H9 (cell line): ENCODE measurements around the gene CSF1R. TPM values are rescaled to one million over a fixed set of nuclear protein-coding genes. Genes with fewer than 3 reads are reported as not detected.
"Not testable (repeated sequence)": the region's sequence is repeated elsewhere in the genome, so short reads cannot be mapped to it uniquely, and the experiment has no call there.

ENCODE experiments used
- DNase-seq: peaks from one replicate; pipeline ENCODE4 v3.0.0-alpha.2; 2017
- H2AFZ ChIP-seq: one replicate; pipeline ENCODE4 v1.6.1; 2013; ENCODE audit warnings: mild to moderate bottlenecking, low read length, control low read depth, moderate library complexity
- H2AK5ac ChIP-seq: 2 replicates; pipeline ENCODE4 v1.6.1; 2013; ENCODE audit warnings: low read length, control low read depth, mixed read lengths; ENCODE audit not compliant: insufficient read length
- H2BK120ac ChIP-seq: one replicate; pipeline ENCODE4 v1.6.1; 2013; ENCODE audit warnings: low read depth, mild to moderate bottlenecking, low read length, control low read depth, inconsistent platforms; ENCODE audit not compliant: poor library complexity, severe bottlenecking
- H2BK12ac ChIP-seq: 2 replicates; pipeline ENCODE4 v1.6.1; 2013; ENCODE audit warnings: low read length, control low read depth, mixed read lengths, low read depth; ENCODE audit not compliant: insufficient read length
- H2BK15ac ChIP-seq: 2 replicates; pipeline ENCODE4 v1.6.1; 2013; ENCODE audit warnings: low read depth, low read length, control low read depth
- H2BK20ac ChIP-seq: one replicate; pipeline ENCODE4 v1.6.1; 2013; ENCODE audit warnings: low read depth, mild to moderate bottlenecking, low read length, control low read depth, inconsistent platforms; ENCODE audit not compliant: poor library complexity, severe bottlenecking
- H2BK5ac ChIP-seq: 2 replicates; pipeline ENCODE4 v1.6.1; 2013; ENCODE audit warnings: low read length, control low read depth, mixed read lengths; ENCODE audit not compliant: insufficient read length
- H3K14ac ChIP-seq: 2 replicates; pipeline ENCODE4 v1.6.1; 2013; ENCODE audit warnings: low read length, control low read depth; ENCODE audit not compliant: insufficient read depth
- H3K18ac ChIP-seq: 2 replicates; pipeline ENCODE4 v1.6.1; 2013; ENCODE audit warnings: low read depth, mild to moderate bottlenecking, mixed read lengths, low read length, control low read depth; ENCODE audit not compliant: insufficient read length
- H3K23ac ChIP-seq: 2 replicates; pipeline ENCODE4 v1.6.1; 2013; ENCODE audit warnings: low read length, control low read depth, mixed read lengths, low read depth; ENCODE audit not compliant: insufficient read length
- H3K23me2 ChIP-seq: 2 replicates; pipeline ENCODE4 v1.6.1; 2013; ENCODE audit warnings: low read depth, mild to moderate bottlenecking, mixed read lengths, low read length, control low read depth; ENCODE audit not compliant: insufficient read length, poor library complexity, severe bottlenecking
- H3K27ac ChIP-seq: 2 replicates; pipeline ENCODE4 v1.5.1; 2013; ENCODE audit warnings: low read length, control low read depth, mixed read lengths, low read depth; ENCODE audit not compliant: insufficient read length
- H3K27me3 ChIP-seq: 2 replicates; pipeline ENCODE4 v1.6.1; 2013; ENCODE audit warnings: low read length, control low read depth, inconsistent platforms; ENCODE audit not compliant: insufficient read depth
- H3K4ac ChIP-seq: 2 replicates; pipeline ENCODE4 v1.6.1; 2013; ENCODE audit warnings: low read depth, mild to moderate bottlenecking, control low read depth, inconsistent platforms, low read length, moderate library complexity
- H3K4me1 ChIP-seq: 2 replicates; pipeline ENCODE4 v1.6.1; 2013; ENCODE audit warnings: low read length, control low read depth, inconsistent platforms; ENCODE audit not compliant: insufficient read depth
- H3K4me2 ChIP-seq: 2 replicates; pipeline ENCODE4 v1.6.1; 2013; ENCODE audit warnings: low read length, control low read depth, mixed read lengths; ENCODE audit not compliant: insufficient read length, insufficient read depth
- H3K56ac ChIP-seq: 2 replicates; pipeline ENCODE4 v1.6.1; 2013; ENCODE audit warnings: low read depth, mild to moderate bottlenecking, mixed read lengths, low read length, control low read depth; ENCODE audit not compliant: insufficient read length
- H3K79me1 ChIP-seq: 2 replicates; pipeline ENCODE4 v1.6.1; 2013; ENCODE audit warnings: low read depth, mild to moderate bottlenecking, moderate library complexity, low read length, control low read depth, inconsistent platforms; ENCODE audit not compliant: insufficient read depth, poor library complexity, severe bottlenecking
- H3K79me2 ChIP-seq: 2 replicates; pipeline ENCODE4 v1.6.1; 2013; ENCODE audit warnings: low read length, control low read depth, inconsistent platforms; ENCODE audit not compliant: insufficient read depth
- H3K9ac ChIP-seq: 2 replicates; pipeline ENCODE4 v1.6.1; 2013; ENCODE audit warnings: low read length, control low read depth, mixed read lengths; ENCODE audit not compliant: insufficient read length; ENCODE audit errors: extremely low read depth
- H3K9me3 ChIP-seq: one replicate; pipeline ENCODE4 v1.6.1; 2013; ENCODE audit warnings: low read depth, low read length, inconsistent platforms; ENCODE audit not compliant: control insufficient read depth
- H3T11ph ChIP-seq: one replicate; pipeline ENCODE4 v1.6.1; 2013; ENCODE audit warnings: mild to moderate bottlenecking, low read length, control low read depth, inconsistent platforms
- H4K20me1 ChIP-seq: one replicate; pipeline ENCODE4 v1.6.1; 2013; ENCODE audit not compliant: control insufficient read depth, insufficient read length, insufficient read depth
- H4K5ac ChIP-seq: 2 replicates; pipeline ENCODE4 v1.6.1; 2013; ENCODE audit warnings: low read depth, mild to moderate bottlenecking, mixed read lengths, low read length, control low read depth; ENCODE audit not compliant: insufficient read length
- H4K8ac ChIP-seq: replicated peaks from 2 replicates; pipeline ENCODE4 v1.6.1; 2013; ENCODE audit warnings: low read length, control low read depth, mixed read lengths, low read depth; ENCODE audit not compliant: insufficient read length
- H4K91ac ChIP-seq: 2 replicates; pipeline ENCODE4 v1.6.1; 2013; ENCODE audit warnings: low read depth, mild to moderate bottlenecking, moderate library complexity, mixed read lengths, low read length, control low read depth; ENCODE audit not compliant: insufficient read length
- H3K27ac Mint-ChIP-seq, 3 experiments: 2 replicates in 2 of 3; 3 replicates in 1 of 3; pipeline ENCODE4 v1.8.0; 2020 to 2021; ENCODE audit warnings: mixed read lengths in 3 of 3, mild to moderate bottlenecking in 1 of 3, moderate library complexity in 1 of 3
- H3K27me3 Mint-ChIP-seq: 2 replicates; pipeline ENCODE4 v1.8.0; 2021; ENCODE audit warnings: low read depth, mild to moderate bottlenecking, moderate library complexity, mixed read lengths
- H3K36me3 Mint-ChIP-seq, 3 experiments: 2 replicates in 2 of 3; 3 replicates in 1 of 3; pipeline ENCODE4 v1.8.0; 2020 to 2021; ENCODE audit warnings: low read depth in 3 of 3, mixed read lengths in 3 of 3; ENCODE audit not compliant: insufficient read depth in 1 of 3
- H3K4me1 Mint-ChIP-seq, 2 experiments: 2 replicates each; pipeline ENCODE4 v1.8.0; 2020; ENCODE audit warnings: mixed read lengths in 2 of 2
- H3K4me3 Mint-ChIP-seq, 2 experiments: 2 replicates in 1 of 2; 3 replicates in 1 of 2; pipeline ENCODE4 v1.8.0; 2020 to 2021; ENCODE audit warnings: mild to moderate bottlenecking in 2 of 2, mixed read lengths in 2 of 2, moderate library complexity in 1 of 2
- H3K9me3 Mint-ChIP-seq, 2 experiments: 2 replicates in 1 of 2; 3 replicates in 1 of 2; pipeline ENCODE4 v1.8.0; 2020; ENCODE audit warnings: mild to moderate bottlenecking in 2 of 2, mixed read lengths in 2 of 2, moderate library complexity in 1 of 2
- CTCF ChIP-seq: fragments of 200-600 bp; sonication (generic); conservative IDR thresholded peaks from 3 replicates; pipeline ENCODE4 v1.8.0; 2021; ENCODE audit warnings: antibody characterized with exemption, mild to moderate bottlenecking
- WGBS: extraction: QIAGEN DNeasy Blood & Tissue Kit; methylation state at CpG from one replicate; pipeline ENCODE4 v1.1.7; 2013; ENCODE audit warnings: missing lambda C conversion rate, low lambda C conversion rate, mixed read lengths; ENCODE audit not compliant: insufficient read length; ENCODE audit errors: extremely low coverage; 5-methylcytosine and 5-hydroxymethylcytosine counted together
- total RNA-seq: library from RNA; stranded (reverse); gene quantifications from 2 replicates; pipeline ENCODE4 v1.2.1, GENCODE V29; 2021

Gene CSF1R
- total RNA-seq, 1 experiment from 2014 or later = 0.13 TPM

- Histone ChIP-seq H3K4me2 (no peak overlapping the region), H3K27ac (no peak overlapping the region), H3K14ac (no peak overlapping the region), H3K9ac (no peak overlapping the region), H4K8ac (no peak overlapping the region), H3K23ac (no peak overlapping the region), H3K4me1 (no peaks in the 10 kb centered on the region), H3K23me2 (no peaks in the 10 kb centered on the region), H3K79me1 (no peaks in the 10 kb centered on the region), H4K20me1 (no peaks in the 10 kb centered on the region), H2BK12ac (no peak overlapping the region), H3K18ac (no peak overlapping the region), H3K27me3 (no peaks in the 10 kb centered on the region), H3K79me2 (no peaks in the 10 kb centered on the region), H2BK5ac (no peak overlapping the region), H2AFZ (no peak overlapping the region), H4K5ac (no peak overlapping the region), H2BK15ac (no peak overlapping the region), H2BK20ac (no peak overlapping the region), H2AK5ac (no peak overlapping the region), H2BK120ac (no peak overlapping the region), H3T11ph (no peak overlapping the region), H3K56ac (no peak overlapping the region), H3K4ac (no peak overlapping the region), H4K91ac (no peak overlapping the region), H3K9me3 (no peaks in the 10 kb centered on the region)
- TF ChIP-seq CTCF = no peak
- WGBS = no CpG with 5 or more reads among the region's 18 CpGs
- Mint-ChIP-seq H3K4me3 (no peak overlapping the region), H3K36me3 (peaks cover 29 to 82% (median 66%) of the 10 kb centered on the region in 3 experiments; a peak in 6 of 7 replicates), H3K27me3 (no peaks in the 10 kb centered on the region; the same call in 1 of the 2 replicates), H3K27ac (no peak overlapping the region), H3K9me3 (no peaks in the 10 kb centered on the region), H3K4me1 (peaks cover 0 to 2% of the 10 kb centered on the region in 2 experiments; a peak in 1 of 4 replicates)
- no peak for DNase-seq
Measured at GRCh38 chr5:150051657-150052195, 34.6 kb downstream of the CSF1R start.

- not testable (repeated sequence) for H2BK20ac ChIP-seq, H3K4me1 Mint-ChIP-seq, H2BK12ac ChIP-seq, H2BK15ac ChIP-seq, H4K8ac ChIP-seq, H3K4me1 ChIP-seq, H3K27me3 Mint-ChIP-seq, H3K4me2 ChIP-seq, H3T11ph ChIP-seq, H3K79me1 ChIP-seq, H3K23me2 ChIP-seq, H2AK5ac ChIP-seq, H3K9me3 Mint-ChIP-seq, H3K9ac ChIP-seq, H3K4ac ChIP-seq, H3K79me2 ChIP-seq, H3K56ac ChIP-seq, H4K20me1 ChIP-seq, H3K27me3 ChIP-seq, DNase-seq, H3K23ac ChIP-seq, H2BK5ac ChIP-seq, H3K27ac Mint-ChIP-seq, H3K9me3 ChIP-seq, H3K4me3 Mint-ChIP-seq, H3K14ac ChIP-seq, H2BK120ac ChIP-seq, H4K91ac ChIP-seq, H3K27ac ChIP-seq, H3K18ac ChIP-seq, H2AFZ ChIP-seq, H4K5ac ChIP-seq
- peaks cover 35 to 90% (median 69%) of the 10 kb centered on the region in 3 experiments; a peak in 6 of 7 replicates for H3K36me3 Mint-ChIP-seq
- no CpG with 5 or more reads among the region's 14 CpGs for WGBS
Measured at GRCh38 chr5:150050172-150050811, 36.1 kb downstream of the CSF1R start.
